Upper lobe of left lung (tissue), 6 donors: ENCODE measurements around the gene CASS4. TPM values are rescaled to one million over a fixed set of nuclear protein-coding genes. Genes with fewer than 3 reads are reported as not detected.

Source experiments
- ATAC-seq, 2 donors: fragments of 200-7000 bp; cut with Tn5 transposase; one replicate each; pipeline ENCODE4 v1.9.1; 2022; ENCODE audit warnings: mild to moderate bottlenecking in 2 of 2, moderate library complexity in 2 of 2; ENCODE audit not compliant: low FRiP score in 2 of 2
- DNase-seq, 2 donors: peaks; one replicate each; pipeline ENCODE4 v3.0.0-alpha.2; 2019 to 2020
- H3K27ac ChIP-seq, 4 donors: fragments of 200-600 bp; sonication (generic); one replicate each; pipeline ENCODE4 v1.5.1; 2016 to 2019
- H3K27me3 ChIP-seq, 4 donors: fragments of 200-600 bp; sonication (generic); one replicate each; pipeline ENCODE4 v1.5.1; 2017 to 2019
- H3K36me3 ChIP-seq, 4 donors: fragments of 200-600 bp; sonication (generic); one replicate each; pipeline ENCODE4 v1.5.1; 2016 to 2019
- H3K4me1 ChIP-seq, 4 donors: fragments of 200-600 bp; sonication (generic); one replicate each; pipeline ENCODE4 v1.5.1; 2018 to 2019
- H3K4me3 ChIP-seq, 4 donors: fragments of 200-600 bp; sonication (generic); one replicate each; pipeline ENCODE4 v1.5.1; 2017 to 2019; ENCODE audit warnings: mild to moderate bottlenecking in 2 of 4, moderate library complexity in 1 of 4
- H3K9me3 ChIP-seq, 4 donors: fragments of 200-600 bp; sonication (generic); one replicate each; pipeline ENCODE4 v1.5.1; 2018 to 2019
- EP300 ChIP-seq, 4 donors: sonication (generic); formaldehyde crosslinking; IDR thresholded peaks; one replicate each; pipeline ENCODE4 v1.5.1; 2017; ENCODE audit warnings: antibody characterized with exemption in 4 of 4, control low read depth in 2 of 4
- POLR2A ChIP-seq, 4 donors: fragments of 450-650 bp; IDR thresholded peaks; one replicate each; pipeline ENCODE4 v1.5.1; 2016 to 2017; ENCODE audit warnings: antibody characterized with exemption in 4 of 4, mild to moderate bottlenecking in 2 of 4
- POLR2AphosphoS5 ChIP-seq, 2 donors: sonication (generic); formaldehyde crosslinking; IDR thresholded peaks; one replicate each; pipeline ENCODE4 v1.5.1; 2017; ENCODE audit warnings: antibody characterized with exemption in 2 of 2
- WGBS, 2 donors: methylation state at CpG; one replicate each; pipeline ENCODE4 v1.1.5; 2017 to 2018; 5-methylcytosine and 5-hydroxymethylcytosine counted together
- total RNA-seq, 6 donors: library from RNA; depleted of rRNA in 4 of 6; stranded (reverse); fragments of >200 nt in 4 of 6; gene quantifications; one replicate each; pipeline versions ENCODE4 v1.1.0 to v1.2.1, GENCODE V29; 2016 to 2021
- TF ChIP-seq, protein P1 (sequence below), 6 experiments: fragments of 450-650 bp in 4 of 6; fragments of 200-600 bp in 2 of 6; sonication (generic) in 2 of 6; IDR thresholded peaks; one replicate each; pipeline ENCODE4 v1.5.1; 2016 to 2019; ENCODE audit warnings: antibody characterized with exemption in 6 of 6
- donor health status: DM: no; HTN: no; CAD: no; lungs with moderate emphysema.
- donor health status: DM: no; HTN: yes; CAD: no; lungs with severe emphysema.

Gene CASS4
- total RNA-seq, 6 donors from 2014 or later, result 13.4 to 31.4 (median 19.5) TPM

DNA sequence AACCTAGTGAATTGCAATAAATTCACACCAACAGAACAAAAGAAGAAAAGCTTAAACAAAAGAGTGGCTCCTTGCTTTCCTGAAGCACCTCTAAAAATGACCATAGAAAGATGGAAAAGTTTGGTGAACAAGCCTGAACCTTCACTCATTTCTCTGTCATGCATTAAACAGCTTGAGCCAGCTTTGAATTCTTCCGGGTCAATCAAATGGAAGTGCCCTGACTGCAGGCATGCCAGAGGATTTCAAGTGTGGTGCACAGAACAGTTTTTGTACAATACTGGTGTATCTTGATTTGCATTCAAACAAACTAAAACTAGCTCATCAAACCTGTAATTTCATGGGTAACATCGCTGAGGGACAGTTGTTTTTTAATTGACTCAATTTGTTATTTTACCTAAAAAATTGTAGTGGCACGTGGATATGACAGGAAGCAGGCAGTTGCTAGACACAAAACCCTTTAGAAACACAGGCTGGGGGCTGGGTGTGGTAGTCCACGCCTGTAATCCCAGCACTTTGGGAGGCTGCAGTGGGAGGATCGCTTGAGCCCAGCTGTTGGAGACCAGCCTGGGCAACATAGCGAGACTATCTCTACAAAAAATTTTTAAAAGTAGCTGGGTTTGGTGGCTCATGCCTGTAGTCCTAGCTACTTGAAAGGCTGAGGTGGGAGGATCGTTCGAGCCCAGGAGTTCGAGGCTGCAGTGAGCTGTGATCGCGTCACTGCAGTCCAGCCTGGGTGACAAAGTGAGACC is 9.1 kb downstream of the CASS4 start:
- no peaks in the 10 kb centered on the region for H3K9me3 ChIP-seq
- TF ChIP-seq EP300 (IDR thresholded peaks at IDR 0.05) (no peak), POLR2A (IDR thresholded peaks at IDR 0.05) (no peak), POLR2AphosphoS5 (IDR thresholded peaks at IDR 0.05) (no peak)
- TF ChIP-seq, protein P1, sequence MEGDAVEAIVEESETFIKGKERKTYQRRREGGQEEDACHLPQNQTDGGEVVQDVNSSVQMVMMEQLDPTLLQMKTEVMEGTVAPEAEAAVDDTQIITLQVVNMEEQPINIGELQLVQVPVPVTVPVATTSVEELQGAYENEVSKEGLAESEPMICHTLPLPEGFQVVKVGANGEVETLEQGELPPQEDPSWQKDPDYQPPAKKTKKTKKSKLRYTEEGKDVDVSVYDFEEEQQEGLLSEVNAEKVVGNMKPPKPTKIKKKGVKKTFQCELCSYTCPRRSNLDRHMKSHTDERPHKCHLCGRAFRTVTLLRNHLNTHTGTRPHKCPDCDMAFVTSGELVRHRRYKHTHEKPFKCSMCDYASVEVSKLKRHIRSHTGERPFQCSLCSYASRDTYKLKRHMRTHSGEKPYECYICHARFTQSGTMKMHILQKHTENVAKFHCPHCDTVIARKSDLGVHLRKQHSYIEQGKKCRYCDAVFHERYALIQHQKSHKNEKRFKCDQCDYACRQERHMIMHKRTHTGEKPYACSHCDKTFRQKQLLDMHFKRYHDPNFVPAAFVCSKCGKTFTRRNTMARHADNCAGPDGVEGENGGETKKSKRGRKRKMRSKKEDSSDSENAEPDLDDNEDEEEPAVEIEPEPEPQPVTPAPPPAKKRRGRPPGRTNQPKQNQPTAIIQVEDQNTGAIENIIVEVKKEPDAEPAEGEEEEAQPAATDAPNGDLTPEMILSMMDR (IDR thresholded peaks at IDR 0.05), result no peak
- H3K36me3 ChIP-seq, result peaks cover 0 to 7% (median 0%) of the 10 kb centered on the region in 4 donors
- peak overlapping the region; percentile 9 to 64 (median 36) for H3K27ac ChIP-seq
- WGBS, 2 donors, result 70 to 74% methylated on average over 11 of the region's 11 CpGs
- H3K27me3 ChIP-seq, result no peaks in the 10 kb centered on the region
- H3K4me1 ChIP-seq, result peaks cover 29 to 56% (median 37%) of the 10 kb centered on the region in 4 donors
- ATAC-seq, result no peak
- no peak for DNase-seq
- no peak overlapping the region for H3K4me3 ChIP-seq

DNA sequence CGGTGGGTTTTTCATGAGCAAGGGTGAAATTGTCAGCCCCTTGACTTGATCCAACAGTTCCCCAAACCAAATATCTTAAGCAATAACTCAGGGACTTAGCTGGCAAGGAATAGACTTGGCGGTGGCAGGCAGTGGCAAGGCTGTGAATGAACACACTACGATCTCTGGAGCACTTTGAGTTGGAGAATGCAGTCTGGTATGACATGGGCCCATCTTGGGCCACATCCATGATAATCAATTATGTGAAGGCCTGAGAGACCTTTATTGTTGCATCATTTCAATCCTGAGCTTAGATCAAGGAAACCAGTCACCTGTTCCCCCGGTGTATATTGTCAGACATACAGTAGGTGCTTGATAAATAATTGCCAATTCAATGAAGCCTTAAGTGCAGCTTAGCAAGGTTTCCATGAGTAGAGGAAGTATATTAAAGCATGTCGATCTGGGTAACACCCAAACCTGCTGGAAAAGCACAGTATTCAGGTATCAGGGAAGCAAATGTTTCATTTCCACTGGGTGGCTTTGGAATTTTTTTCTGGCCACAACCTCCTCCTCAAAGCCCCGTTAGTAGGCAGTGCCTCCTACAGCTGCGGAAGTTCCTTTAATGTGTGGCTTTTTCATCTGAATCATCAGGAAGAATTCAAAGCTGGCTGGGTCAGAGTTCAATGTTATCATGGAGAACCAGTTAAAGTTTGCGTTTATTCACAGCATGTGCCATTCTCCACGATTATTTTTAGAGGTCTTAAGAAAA is 10.2 kb downstream of the CASS4 start:
- H3K9me3 ChIP-seq, result no peaks in the 10 kb centered on the region
- peaks cover 0 to 2% (median 0%) of the 10 kb centered on the region in 4 donors for H3K36me3 ChIP-seq
- no peak for DNase-seq
- peak in 1 of 2 donors; percentile 56 for ATAC-seq
- no peaks in the 10 kb centered on the region for H3K27me3 ChIP-seq
- peaks cover 29 to 58% (median 40%) of the 10 kb centered on the region in 4 donors for H3K4me1 ChIP-seq
- TF ChIP-seq, protein P1 (IDR thresholded peaks at IDR 0.05), result no peak
- TF ChIP-seq EP300 (IDR thresholded peaks at IDR 0.05) (no peak), POLR2A (IDR thresholded peaks at IDR 0.05) (no peak), POLR2AphosphoS5 (IDR thresholded peaks at IDR 0.05) (no peak)
- 43% methylated on average over 9 of the region's 9 CpGs for WGBS, 2 donors
- H3K27ac ChIP-seq, result peak overlapping the region; percentile 32 to 64 (median 48)
- H3K4me3 ChIP-seq, result no peak overlapping the region

DNA sequence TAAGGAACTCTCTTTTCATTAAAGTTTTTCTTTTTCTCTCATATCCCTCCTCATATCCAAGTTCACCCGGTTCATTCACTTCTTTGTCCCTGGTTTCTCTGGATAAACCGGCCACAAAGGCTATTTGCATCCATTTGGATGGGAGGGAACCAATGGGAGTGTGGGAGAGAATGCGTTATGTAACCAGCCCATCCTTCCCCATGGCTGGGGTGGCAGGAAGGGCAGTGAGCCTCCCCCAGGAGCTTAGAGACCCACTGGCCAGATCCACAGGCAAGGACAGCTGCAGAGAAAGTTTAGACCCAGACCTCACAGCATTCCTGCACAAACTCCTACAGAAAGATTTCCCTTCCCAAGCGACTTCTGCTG is 10.7 kb downstream of the CASS4 start:
- no peaks in the 10 kb centered on the region for H3K36me3 ChIP-seq
- no peak for ATAC-seq
- peaks cover 29 to 58% (median 38%) of the 10 kb centered on the region in 4 donors for H3K4me1 ChIP-seq
- DNase-seq, result no peak
- no peaks in the 10 kb centered on the region for H3K9me3 ChIP-seq
- TF ChIP-seq EP300 (IDR thresholded peaks at IDR 0.05), result no peak
- TF ChIP-seq, protein P1 (IDR thresholded peaks at IDR 0.05), result no peak
- TF ChIP-seq POLR2A (IDR thresholded peaks at IDR 0.05), result no peak
- no peak for TF ChIP-seq POLR2AphosphoS5 (IDR thresholded peaks at IDR 0.05)
- H3K27me3 ChIP-seq, result no peaks in the 10 kb centered on the region
- 51 to 59% methylated on average over 4 of the region's 4 CpGs for WGBS, 2 donors
- no peak overlapping the region for H3K4me3 ChIP-seq
- H3K27ac ChIP-seq, result peak overlapping the region; percentile 32 to 64 (median 45)

DNA sequence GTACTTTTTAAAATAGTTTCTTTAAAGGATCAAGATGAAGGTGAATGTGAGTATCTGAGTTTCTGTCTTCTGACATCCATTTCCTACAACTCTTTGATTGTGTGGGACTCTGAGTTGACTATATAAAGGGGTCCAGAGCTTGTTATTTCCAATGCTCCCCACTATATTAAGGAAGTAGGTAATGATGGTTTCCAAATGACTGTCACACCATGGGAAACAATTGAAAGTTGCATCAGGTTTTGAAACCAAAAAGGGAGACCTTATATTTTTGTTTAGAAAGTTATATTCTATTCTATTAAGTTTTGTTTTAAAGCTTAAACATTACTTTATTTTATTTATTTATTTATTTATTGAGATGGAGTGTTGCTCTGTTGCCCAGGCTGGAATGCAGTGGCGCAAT is 11.2 kb downstream of the CASS4 start:
- no peaks in the 10 kb centered on the region for H3K9me3 ChIP-seq
- ATAC-seq, result no peak
- H3K4me1 ChIP-seq, result peaks cover 25 to 57% (median 37%) of the 10 kb centered on the region in 4 donors
- no peak for TF ChIP-seq POLR2A (IDR thresholded peaks at IDR 0.05)
- no peak for TF ChIP-seq POLR2AphosphoS5 (IDR thresholded peaks at IDR 0.05)
- no peak for TF ChIP-seq EP300 (IDR thresholded peaks at IDR 0.05)
- TF ChIP-seq, protein P1 (IDR thresholded peaks at IDR 0.05), result no peak
- no peak for DNase-seq
- H3K27ac ChIP-seq, result peak overlapping the region in 3 of 4 donors; percentile 38 to 64 (median 57)
- H3K4me3 ChIP-seq, result no peak overlapping the region
- 95 to 100% methylated on average over 1 of the region's 1 CpG for WGBS, 2 donors
- H3K36me3 ChIP-seq, result no peaks in the 10 kb centered on the region
- no peaks in the 10 kb centered on the region for H3K27me3 ChIP-seq
